GM19452 (cell line): ENCODE measurements around the gene EPS8.
"Not testable (repeated sequence)": the region's sequence is repeated elsewhere in the genome, so short reads cannot be mapped to it uniquely, and the experiment has no call there.

Experiments
- ATAC-seq: cut with Tn5 transposase; IDR thresholded peaks from one replicate; pipeline ENCODE4 v1.9.1; 2021; ENCODE audit not compliant: unreplicated experiment

The EPS8 gene

GRCh38 chr12:15762162-15762561, 27.0 kb downstream of the EPS8 start:
- not testable (repeated sequence) for ATAC-seq

DNA sequence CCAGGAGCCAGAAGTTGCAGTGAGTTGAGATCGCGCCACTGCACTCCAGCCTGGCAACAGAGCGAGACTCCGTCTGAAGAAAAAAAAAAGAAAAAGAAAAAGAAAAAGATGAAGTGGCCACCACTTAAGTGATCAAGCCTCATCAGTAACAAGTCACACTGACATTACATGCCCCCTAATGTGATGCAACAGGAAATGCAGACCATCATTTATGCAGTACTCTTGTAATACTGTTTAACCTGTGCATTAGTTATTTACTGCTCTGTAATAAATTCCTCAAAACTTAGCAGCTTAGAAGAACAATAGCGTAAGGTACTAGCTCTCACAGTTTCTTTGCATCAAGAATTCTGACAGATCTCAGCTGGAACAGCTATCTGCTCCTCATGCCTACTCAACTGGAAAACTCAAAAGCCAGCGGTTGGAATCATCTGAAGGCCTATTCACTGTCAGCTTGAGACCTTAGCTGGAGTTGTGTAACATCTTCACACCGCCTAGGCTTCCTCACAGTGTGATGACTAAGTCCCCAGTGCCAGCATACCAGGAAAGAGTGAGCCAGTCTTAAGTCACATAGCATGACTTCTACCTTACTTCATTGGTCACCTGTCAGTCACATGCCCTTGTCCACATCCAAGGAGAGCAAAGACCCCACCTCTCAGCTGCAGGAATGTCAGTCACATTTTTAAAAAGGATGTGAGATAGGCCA, 31.5 kb downstream of the EPS8 start:
- ATAC-seq: no peak

GRCh38 chr12:15756822-15757221, 32.4 kb downstream of the EPS8 start:
- ATAC-seq: no peak

- no peak for ATAC-seq
Measured at GRCh38 chr12:15754233-15754632, 35.0 kb downstream of the EPS8 start.

GRCh38 chr12:15752785-15753184, 36.4 kb downstream of the EPS8 start:
- no peak for ATAC-seq

GRCh38 chr12:15751741-15752140, 37.4 kb downstream of the EPS8 start:
- no peak for ATAC-seq

DNA sequence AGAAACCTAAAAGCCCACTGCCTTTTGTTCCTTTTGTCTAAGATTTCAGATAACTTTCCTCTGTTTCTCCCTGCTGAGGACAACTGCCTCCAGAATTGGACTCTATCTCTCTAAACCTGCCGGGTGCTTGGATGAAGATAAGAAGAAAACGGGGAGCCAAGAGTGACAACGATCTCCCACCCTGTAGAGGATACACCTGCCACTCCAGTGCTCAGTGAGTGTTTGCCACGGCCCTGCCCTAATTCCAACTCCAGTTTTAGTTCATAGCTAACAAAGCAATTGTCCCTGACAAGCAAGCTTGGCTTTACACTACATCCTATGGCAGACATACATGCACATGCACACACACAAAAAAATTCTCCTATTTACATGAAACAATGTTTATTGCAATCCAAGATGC, 39.3 kb downstream of the EPS8 start:
- no peak for ATAC-seq

GRCh38 chr12:15741870-15742269, 47.3 kb downstream of the EPS8 start:
- ATAC-seq: not testable (repeated sequence)

DNA sequence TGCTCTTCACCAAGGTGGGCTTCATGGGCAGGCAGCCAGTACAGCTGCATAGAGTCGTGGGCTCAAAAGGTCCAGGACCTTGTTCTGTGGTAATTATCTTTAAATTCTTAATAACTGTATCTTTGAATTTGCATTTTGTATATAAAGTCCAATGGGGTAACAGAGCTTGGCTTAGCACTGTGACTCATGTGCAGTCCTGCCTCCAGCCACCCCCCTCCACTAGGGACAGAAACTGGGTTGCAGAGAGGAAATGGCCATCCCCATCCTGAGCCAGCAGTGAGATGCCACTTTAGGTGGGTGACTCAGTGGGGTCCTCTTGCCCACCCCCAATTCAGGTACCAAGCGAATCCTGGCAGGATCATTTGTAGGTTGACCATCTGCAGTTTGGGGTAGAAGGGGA, 48.1 kb downstream of the EPS8 start:
- no peak for ATAC-seq

DNA sequence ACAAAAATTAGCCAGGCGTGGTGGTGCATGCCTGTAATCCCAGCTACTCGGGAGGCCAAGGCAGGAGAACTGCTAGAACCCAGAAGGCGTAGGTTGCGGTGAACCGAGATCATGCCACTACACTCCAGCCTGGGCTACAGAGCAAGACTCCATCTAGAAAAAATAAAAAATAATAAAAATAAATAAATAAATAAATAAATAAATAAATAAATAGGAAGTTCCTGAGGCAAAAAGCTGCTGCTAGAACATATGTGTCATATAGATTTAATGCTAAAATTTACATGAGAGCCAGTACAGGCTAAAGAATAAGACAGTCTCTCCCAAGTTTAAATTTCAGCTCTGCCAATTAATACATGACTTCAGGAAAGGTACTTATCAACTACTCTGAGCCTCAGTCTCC, 48.8 kb downstream of the EPS8 start:
- ATAC-seq: not testable (repeated sequence)

DNA sequence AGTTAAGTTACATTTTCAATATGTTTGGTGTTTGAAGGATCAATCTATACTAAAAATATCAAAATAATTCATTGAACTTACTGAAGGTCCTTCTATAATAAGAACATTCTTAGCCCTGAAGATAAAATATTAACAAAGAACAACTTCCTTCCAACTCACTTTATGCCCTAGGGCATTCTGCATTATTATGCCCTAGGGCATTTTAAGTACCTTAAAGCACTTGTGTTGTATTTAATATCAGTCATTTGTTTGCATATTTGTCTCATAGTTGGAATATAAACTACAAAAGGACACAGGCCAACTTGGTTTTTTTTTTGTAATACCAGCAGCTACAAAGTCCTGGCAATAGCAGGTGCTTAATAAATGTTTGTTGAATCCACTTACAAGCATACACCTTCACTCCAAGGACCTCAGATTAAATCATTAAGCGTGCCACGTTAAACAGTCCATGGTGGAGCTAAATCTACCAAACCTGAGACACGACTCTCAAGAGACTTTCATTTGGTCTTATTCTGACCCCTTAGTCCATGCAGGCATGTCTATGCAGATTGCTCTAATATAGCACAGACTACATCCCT, 50.7 kb downstream of the EPS8 start:
- no peak for ATAC-seq

- no peak for ATAC-seq
Measured at GRCh38 chr12:15735837-15736615, 53.2 kb downstream of the EPS8 start.

- ATAC-seq: no peak
Measured at GRCh38 chr12:15733136-15733535, 56.1 kb downstream of the EPS8 start.

DNA sequence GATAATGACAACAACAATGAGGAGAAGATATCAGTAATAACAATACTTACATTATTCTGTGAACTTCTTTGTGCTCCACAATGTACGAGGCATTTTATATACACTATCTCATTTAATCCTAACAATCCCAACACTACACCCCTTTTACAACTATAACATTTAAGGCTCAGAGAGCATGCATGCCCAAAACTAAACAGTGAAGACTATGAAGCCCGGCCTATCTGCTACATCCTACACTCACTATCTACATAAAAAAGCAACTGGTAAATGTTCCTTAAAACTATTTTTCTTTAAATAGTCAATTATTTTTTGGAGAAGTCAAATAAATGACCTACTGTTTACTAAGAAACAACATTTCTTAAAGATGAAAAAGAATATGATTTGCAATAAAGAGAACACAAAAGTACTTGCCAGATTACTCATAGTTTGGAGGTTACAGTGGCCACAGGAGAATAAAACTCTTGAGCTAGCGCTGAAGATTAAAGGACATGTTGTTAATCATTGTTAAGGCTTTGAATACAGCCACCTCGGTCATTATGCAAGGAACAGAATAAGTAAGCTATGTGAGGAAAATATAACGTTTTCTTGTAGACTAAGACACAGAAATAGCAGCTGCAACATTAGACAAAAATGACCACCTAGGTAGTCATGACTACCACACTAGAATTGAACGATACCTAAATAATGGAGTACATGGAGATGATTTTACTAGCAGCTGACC, 56.7 kb downstream of the EPS8 start:
- ATAC-seq: peak; percentile 74

GRCh38 chr12:15731940-15732339, 57.2 kb downstream of the EPS8 start:
- no peak for ATAC-seq

DNA sequence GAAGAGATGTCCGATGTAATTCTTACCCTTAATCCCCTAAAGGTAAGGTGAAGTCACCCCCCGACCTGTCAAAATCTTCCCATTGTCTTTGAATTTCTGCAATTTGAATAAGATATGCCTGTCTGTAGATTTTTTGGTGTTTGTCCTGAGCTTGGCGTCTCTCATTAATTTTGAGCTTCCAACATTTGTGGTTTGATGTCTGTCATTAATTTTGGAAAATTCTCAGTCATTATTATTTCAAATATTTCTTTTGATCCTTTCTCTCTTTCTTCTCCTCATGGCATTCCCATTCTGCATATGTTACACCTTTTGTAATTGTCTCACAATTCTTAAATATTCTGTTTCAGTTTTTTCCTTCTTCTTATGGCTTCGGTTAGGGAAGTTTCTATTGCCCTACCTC, 60.1 kb downstream of the EPS8 start:
- no peak for ATAC-seq

DNA sequence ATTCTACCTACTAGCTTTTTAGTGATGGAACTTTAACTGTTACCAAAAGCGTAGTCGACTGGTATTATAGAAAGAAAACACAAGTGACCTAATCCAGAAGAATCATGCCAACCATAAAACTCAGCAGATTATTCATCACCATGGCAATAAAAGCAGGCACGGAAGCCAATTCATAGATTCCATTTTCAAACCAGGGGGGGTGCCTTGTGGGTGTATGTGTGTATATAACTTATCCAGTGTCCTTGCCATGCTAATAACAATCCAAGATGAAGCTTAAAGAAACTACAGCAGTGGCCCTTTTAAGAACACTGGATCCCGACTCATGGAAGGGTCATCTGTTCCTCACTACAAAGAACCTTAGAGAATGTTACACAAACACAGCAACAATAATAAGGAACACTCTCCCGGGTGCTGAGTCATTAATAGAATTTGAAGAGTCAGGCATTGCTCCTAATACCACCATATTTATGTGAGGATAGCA, 61.0 kb downstream of the EPS8 start:
- ATAC-seq: no peak

- no peak for ATAC-seq
Measured at GRCh38 chr12:15726878-15727150, 62.4 kb downstream of the EPS8 start.

- ATAC-seq: no peak
Measured at GRCh38 chr12:15726027-15726877, 62.9 kb downstream of the EPS8 start.

GRCh38 chr12:15722951-15723350, 66.2 kb downstream of the EPS8 start:
- no peak for ATAC-seq
